GM12878 (cell line): ENCODE measurements around the gene GANAB. TPM values are rescaled to one million over a fixed set of nuclear protein-coding genes. Genes with fewer than 3 reads are reported as not detected.

ENCODE experiments used
- BACH1 ChIP-seq: fragments of 450-650 bp; IDR thresholded peaks from 2 replicates; pipeline ENCODE4 v1.6.1; 2017; ENCODE audit warnings: mild to moderate bottlenecking, borderline replicate concordance
- BMI1 ChIP-seq: fragments of 450-650 bp; IDR thresholded peaks from 2 replicates; pipeline ENCODE4 v1.6.1; 2016; ENCODE audit warnings: mild to moderate bottlenecking, moderate library complexity, borderline replicate concordance
- CTCF ChIP-seq, 3 experiments: IDR thresholded peaks in 2 of 3; conservative IDR thresholded peaks in 1 of 3; 2 replicates each; pipeline ENCODE4 v1.5.1; 2011; ENCODE audit warnings: low read depth in 3 of 3, low read length in 3 of 3, mild to moderate bottlenecking in 3 of 3, control low read depth in 2 of 3, moderate library complexity in 2 of 3, inconsistent platforms in 1 of 3, mixed read lengths in 1 of 3; ENCODE audit not compliant: control insufficient read depth in 2 of 3, insufficient read depth in 1 of 3; ENCODE audit errors: extremely low read depth in 1 of 3
- FOXK2 ChIP-seq: fragments of 450-650 bp; IDR thresholded peaks from 2 replicates; pipeline ENCODE4 v1.6.1; 2017; ENCODE audit warnings: mild to moderate bottlenecking, moderate library complexity
- HDAC6 ChIP-seq: fragments of 200-600 bp; sonication (generic); IDR thresholded peaks from one replicate; pipeline ENCODE4 v1.8.0; 2017; ENCODE audit warnings: antibody characterized with exemption; ENCODE audit not compliant: unreplicated experiment
- IRF4 ChIP-seq: IDR thresholded peaks from 2 replicates; pipeline ENCODE4 v1.6.1; 2011; ENCODE audit warnings: low read depth, low read length
- KAT2A ChIP-seq: conservative IDR thresholded peaks from 2 replicates; pipeline ENCODE4 v1.6.1; 2011; ENCODE audit warnings: low read depth, low read length; ENCODE audit not compliant: control insufficient read depth
- RELA ChIP-seq: fragments of 450-650 bp; IDR thresholded peaks from 2 replicates; pipeline ENCODE4 v1.8.0; 2014; ENCODE audit warnings: borderline replicate concordance; ENCODE audit not compliant: partially characterized antibody
- RELB ChIP-seq: fragments of 450-650 bp; IDR thresholded peaks from 2 replicates; pipeline ENCODE4 v1.6.1; 2017; ENCODE audit warnings: low read depth, mild to moderate bottlenecking, moderate library complexity
- SIX5 ChIP-seq: IDR thresholded peaks from 2 replicates; pipeline ENCODE4 v1.6.1; 2011; ENCODE audit warnings: mild to moderate bottlenecking, low read depth, low read length, moderate library complexity; ENCODE audit not compliant: severe bottlenecking
- STAT1 ChIP-seq: fragments of 450-650 bp; conservative IDR thresholded peaks from 2 replicates; pipeline ENCODE4 v1.6.1; 2014; ENCODE audit warnings: antibody characterized with exemption, mild to moderate bottlenecking
- USF1 ChIP-seq: IDR thresholded peaks from 2 replicates; pipeline ENCODE4 v1.6.1; 2011; ENCODE audit warnings: borderline replicate concordance, low read depth, mild to moderate bottlenecking, moderate library complexity, mixed read lengths, low read length; ENCODE audit not compliant: insufficient read depth; ENCODE audit errors: extremely low read length
- ZBTB40 ChIP-seq: fragments of 450-650 bp; IDR thresholded peaks from 2 replicates; pipeline ENCODE4 v1.6.1; 2016; ENCODE audit warnings: mild to moderate bottlenecking, moderate library complexity, borderline replicate concordance
- ZNF217 ChIP-seq: fragments of 450-650 bp; IDR thresholded peaks from 2 replicates; pipeline ENCODE4 v1.6.1; 2017; ENCODE audit warnings: antibody characterized with exemption, mild to moderate bottlenecking
- polyA plus RNA-seq, 11 experiments: library from polyadenylated mRNA; depleted of rRNA in 4 of 11; unstranded in 6 of 11; stranded (reverse) in 5 of 11; fragments of >200 nt; fragmentation: Nextera tagmentation in 4 of 11; fragmentation: Illumina TruSeq in 1 of 11; extraction: Ambion mirVana in 4 of 11; extraction: Trizol in 1 of 11; gene quantifications; 1 replicate in 1 of 11; 2 replicates in 10 of 11; pipeline versions ENCODE4 v1.2.1 to v1.2.3, GENCODE V29; 2011 to 2016; ENCODE audit warnings: inconsistent platforms in 2 of 11, missing spikeins in 2 of 11, low read depth in 1 of 11
- total RNA-seq, 4 experiments: library from RNA; depleted of rRNA in 3 of 4; stranded (reverse); fragments of >200 nt in 3 of 4; fragmentation: Illumina TruSeq in 1 of 4; extraction: Trizol in 1 of 4; gene quantifications; 2 replicates each; pipeline versions ENCODE4 v1.2.1 to v1.2.3, GENCODE V29; 2013 to 2021
- TF ChIP-seq, protein P1 (sequence below): fragments of 450-650 bp; IDR thresholded peaks from 2 replicates; pipeline ENCODE4 v1.6.1; 2017; ENCODE audit warnings: borderline replicate concordance
- TF ChIP-seq, protein P2 (sequence below): IDR thresholded peaks from 2 replicates; pipeline ENCODE4 v1.6.1; 2012; ENCODE audit warnings: low read length, inconsistent platforms

Gene GANAB
- total and polyA plus RNA-seq, 10 of the 15 experiments (the other 5 are each of a cell fraction or from before 2014, with no cell fraction given), result 4.5 to 175 (median 102) TPM

DNA sequence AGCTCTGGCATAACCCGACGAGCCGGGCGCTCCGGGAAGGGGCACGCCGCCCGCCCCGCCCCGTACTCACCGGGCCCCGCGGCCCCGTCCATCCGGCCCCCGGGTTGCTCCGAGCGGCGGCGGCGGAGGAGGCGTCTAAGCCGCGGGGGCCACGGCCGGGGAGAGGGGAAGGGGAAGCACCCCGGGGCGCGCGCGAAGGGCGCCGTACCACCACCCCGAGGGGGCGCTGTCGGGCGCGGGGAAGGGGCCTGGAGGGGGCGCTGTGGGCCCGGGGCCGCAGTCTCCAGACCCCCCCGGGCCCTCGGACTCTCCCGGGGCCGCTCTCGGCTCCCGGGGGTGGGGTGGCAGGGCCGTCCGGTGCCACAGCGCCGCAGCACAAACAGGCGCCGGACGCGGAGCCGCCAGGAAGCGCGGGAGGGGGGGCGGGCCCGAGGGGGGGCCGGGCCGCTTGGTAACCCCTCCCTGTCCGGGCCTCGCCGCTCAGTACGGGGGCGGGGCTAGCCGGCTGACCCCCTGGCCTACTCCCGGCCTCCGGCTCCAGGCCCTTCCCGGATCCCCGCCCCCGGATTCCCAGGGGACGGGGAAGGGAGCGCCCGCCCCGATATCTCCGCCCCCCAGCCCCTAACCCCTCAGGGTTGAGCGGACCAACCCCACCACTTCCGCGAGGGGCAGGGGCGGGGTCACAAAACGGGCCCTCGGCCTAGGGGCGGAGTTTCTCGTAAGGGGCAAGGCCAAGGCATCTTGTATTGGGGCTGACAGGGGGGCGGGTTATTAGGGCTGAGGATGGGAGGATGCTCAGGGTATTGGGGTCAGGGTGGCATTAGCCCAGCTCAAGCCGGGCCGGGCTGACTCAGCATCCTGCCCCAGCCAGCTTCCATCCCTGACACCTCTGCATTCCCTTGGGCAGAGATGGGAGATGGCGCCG, 33.8 kb downstream of the GANAB start, which contains the start of the genes EML3 and ROM1 (continued):
- TF ChIP-seq CTCF (IDR thresholded peaks at IDR 0.05 in 2 of 3, conservative IDR thresholded peaks at IDR 0.05 in 1 of 3; ENCODE audit: control insufficient read depth in 2 of 3, extremely low read depth in 1 of 3, insufficient read depth in 1 of 3, low read depth in 3 of 3, low read length in 3 of 3) (peak; percentile 76 to 99 (median 92)), BMI1 (no peak), ZBTB40 (no peak), IRF4 (no peak), FOXK2 (no peak), ZNF217 (peak; percentile 59; the same call in 1 of the 2 replicates), KAT2A (no peak), BACH1 (peak; percentile 69), HDAC6 (no peak), RELB (no peak), USF1 (no peak), SIX5 (no peak), STAT1 (no peak), RELA (no peak)
- TF ChIP-seq, protein P1, sequence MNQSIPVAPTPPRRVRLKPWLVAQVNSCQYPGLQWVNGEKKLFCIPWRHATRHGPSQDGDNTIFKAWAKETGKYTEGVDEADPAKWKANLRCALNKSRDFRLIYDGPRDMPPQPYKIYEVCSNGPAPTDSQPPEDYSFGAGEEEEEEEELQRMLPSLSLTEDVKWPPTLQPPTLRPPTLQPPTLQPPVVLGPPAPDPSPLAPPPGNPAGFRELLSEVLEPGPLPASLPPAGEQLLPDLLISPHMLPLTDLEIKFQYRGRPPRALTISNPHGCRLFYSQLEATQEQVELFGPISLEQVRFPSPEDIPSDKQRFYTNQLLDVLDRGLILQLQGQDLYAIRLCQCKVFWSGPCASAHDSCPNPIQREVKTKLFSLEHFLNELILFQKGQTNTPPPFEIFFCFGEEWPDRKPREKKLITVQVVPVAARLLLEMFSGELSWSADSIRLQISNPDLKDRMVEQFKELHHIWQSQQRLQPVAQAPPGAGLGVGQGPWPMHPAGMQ, result no peak
- TF ChIP-seq, protein P2, sequence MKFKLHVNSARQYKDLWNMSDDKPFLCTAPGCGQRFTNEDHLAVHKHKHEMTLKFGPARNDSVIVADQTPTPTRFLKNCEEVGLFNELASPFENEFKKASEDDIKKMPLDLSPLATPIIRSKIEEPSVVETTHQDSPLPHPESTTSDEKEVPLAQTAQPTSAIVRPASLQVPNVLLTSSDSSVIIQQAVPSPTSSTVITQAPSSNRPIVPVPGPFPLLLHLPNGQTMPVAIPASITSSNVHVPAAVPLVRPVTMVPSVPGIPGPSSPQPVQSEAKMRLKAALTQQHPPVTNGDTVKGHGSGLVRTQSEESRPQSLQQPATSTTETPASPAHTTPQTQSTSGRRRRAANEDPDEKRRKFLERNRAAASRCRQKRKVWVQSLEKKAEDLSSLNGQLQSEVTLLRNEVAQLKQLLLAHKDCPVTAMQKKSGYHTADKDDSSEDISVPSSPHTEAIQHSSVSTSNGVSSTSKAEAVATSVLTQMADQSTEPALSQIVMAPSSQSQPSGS, result no peak
